Vein endothelial cell (primary cell): ENCODE results near the gene MARCHF10. TPM values are rescaled to one million over a fixed set of nuclear protein-coding genes. Genes with fewer than 3 reads are reported as not detected.

Experiments
- small RNA-seq: library from RNA; depleted of rRNA; stranded (forward); fragments of <200 nt; gene quantifications from one replicate; pipeline ENCODE3, GENCODE V24; 2012
- total RNA-seq: library from RNA; depleted of rRNA; stranded (reverse); fragments of >200 nt; gene quantifications from 2 replicates; pipeline ENCODE4 v1.2.3, GENCODE V29; 2012

Gene MARCHF10
- not detected in 2 replicates for total RNA-seq

GRCh38 chr17:62807812-62808575 lies at the start of gene MARCHF10:
Gene MARCHF10, minus strand, starts transcription at chr17:62808314. Its CDS starts 6,579 bp downstream, at chr17:62801735.

Small RNA genes within 50 kb of the gene (small RNA-seq; reads per million reads assigned to genes)
- gene RF00019 (not detected), gene RNU6-446P (not detected)

Other genes starting within 250 kb of the MARCHF10 start
- gene MRC2, start 180.6 kb downstream of the MARCHF10 start, total RNA-seq: 13.7 and 39.8 TPM in 2 replicates
- 36.3 and 52.3 TPM in 2 replicates for gene TANC2, start 157.9 kb upstream of the MARCHF10 start, total RNA-seq